Right ventricle myocardium inferior (tissue), 1 donor: Measurements from ENCODE around the gene GJC1. TPM values are rescaled to one million over a fixed set of nuclear protein-coding genes. Genes with fewer than 3 reads are reported as not detected.
"Not testable (repeated sequence)": the region's sequence is repeated elsewhere in the genome, so short reads cannot be mapped to it uniquely, and the experiment has no call there.

Experiments
- ATAC-seq: fragments of 200-7000 bp; cut with Tn5 transposase; one replicate; pipeline ENCODE4 v1.9.1; 2020; ENCODE audit warnings: mild to moderate bottlenecking, moderate library complexity
- DNase-seq: peaks from one replicate; pipeline ENCODE4 v3.0.0; 2021; ENCODE audit errors: missing footprints
- intact Hi-C: fragments of 100-400 bp; cut with DNase I; formaldehyde crosslinking; loops from one replicate; pipeline ENCODE4 v1.11.0; 2022
- total RNA-seq: library from RNA; stranded (reverse); fragmentation: NEBNext Ultra II Directional; extraction: Animal tissue kit (Norgen Biotek cat#: 25700); gene quantifications from one replicate; pipeline ENCODE4 v1.2.1, GENCODE V29; 2021
- donor health status: DM: no; HTN: yes; CAD: no; lungs with severe emphysema.

The GJC1 gene
- total RNA-seq, 1 donor from 2014 or later = 21.9 TPM

- no peak for ATAC-seq
- intact Hi-C loops = no loop called here
- no peak for DNase-seq
These were observed 18.2 kb upstream of the GJC1 start for GRCh38 chr17:44848257-44848795.

- ATAC-seq (peak; percentile 40), DNase-seq (no peak)
These were observed 17.5 kb upstream of the GJC1 start, which contains the start of gene HIGD1B for GRCh38 chr17:44847586-44847985. Gene HIGD1B (plus strand): TSS chr17:44847883. CDS start chr17:44848153, 270 bp downstream.

GRCh38 chr17:44846206-44846605 lies 16.1 kb upstream of the GJC1 start:
- intact Hi-C loops = no loop called here
- ATAC-seq (no peak), DNase-seq (no peak)

More at GRCh38 chr17:44847586-44847985, 17.5 kb upstream of the GJC1 start, which contains the start of gene HIGD1B:
- intact Hi-C loops = no loop called here

- intact Hi-C loops = no loop called here
- DNase-seq (no peak), ATAC-seq (peak; percentile 68)
These were observed 14.3 kb upstream of the GJC1 start for GRCh38 chr17:44844390-44844830.

- ATAC-seq (peak; percentile 77), DNase-seq (no peak)
- intact Hi-C loops = no loop called here
These were observed 12.7 kb upstream of the GJC1 start for GRCh38 chr17:44842748-44843147.

- no peak for DNase-seq
- no peak for ATAC-seq
- intact Hi-C loops = no loop called here
These were observed 10.8 kb upstream of the GJC1 start for GRCh38 chr17:44840936-44841335.

DNA sequence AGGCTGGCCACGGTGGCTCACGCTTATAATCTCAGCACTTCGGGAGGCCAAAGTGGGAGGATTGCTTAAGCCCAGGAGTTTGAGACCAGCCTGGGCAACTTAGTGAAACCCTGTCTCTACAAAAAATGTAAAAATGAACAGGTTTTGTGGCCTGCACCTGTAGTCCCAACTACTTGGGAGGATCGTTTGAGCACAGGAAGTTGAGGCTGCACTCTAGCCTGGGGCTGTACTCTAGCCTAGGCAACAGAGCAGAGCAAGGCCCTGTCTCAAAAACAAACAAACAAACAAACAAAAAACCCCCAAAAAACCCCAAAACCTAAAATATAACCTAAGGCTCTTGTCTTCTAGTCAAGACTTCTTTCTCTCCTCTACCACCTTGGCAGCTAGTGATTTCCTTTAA lies 10.2 kb upstream of the GJC1 start:
- DNase-seq (no peak), ATAC-seq (no peak)
- intact Hi-C loops = no loop called here

DNA sequence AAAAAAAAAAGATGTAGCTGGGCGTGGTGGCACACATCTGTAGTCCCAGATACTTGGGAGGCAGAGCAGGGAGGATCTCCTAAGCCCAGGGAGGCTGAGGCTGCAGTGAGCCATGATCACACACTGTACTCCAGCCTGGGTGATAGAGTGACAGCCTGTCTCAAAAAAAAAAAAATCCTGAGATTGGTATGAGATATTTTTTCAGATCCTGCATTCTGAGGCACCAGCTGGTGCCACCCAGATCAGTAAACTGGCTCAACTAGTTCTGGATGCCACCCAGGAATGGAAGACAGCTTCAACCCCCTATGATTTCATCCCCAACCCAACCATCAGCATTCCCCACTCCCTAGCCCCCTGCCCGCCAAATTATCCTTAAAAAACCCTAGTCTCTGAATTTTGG lies 7.1 kb upstream of the GJC1 start:
- ATAC-seq (no peak), DNase-seq (no peak)
- intact Hi-C loops = no loop called here

- ATAC-seq = no peak
- intact Hi-C loops = loop anchor here (5.0 kb wide), 1 partner anchor 34 kb away; no protein-coding TSS in a partner anchor
These were observed 2.7 kb upstream of the GJC1 start for GRCh38 chr17:44832805-44833204.

DNA sequence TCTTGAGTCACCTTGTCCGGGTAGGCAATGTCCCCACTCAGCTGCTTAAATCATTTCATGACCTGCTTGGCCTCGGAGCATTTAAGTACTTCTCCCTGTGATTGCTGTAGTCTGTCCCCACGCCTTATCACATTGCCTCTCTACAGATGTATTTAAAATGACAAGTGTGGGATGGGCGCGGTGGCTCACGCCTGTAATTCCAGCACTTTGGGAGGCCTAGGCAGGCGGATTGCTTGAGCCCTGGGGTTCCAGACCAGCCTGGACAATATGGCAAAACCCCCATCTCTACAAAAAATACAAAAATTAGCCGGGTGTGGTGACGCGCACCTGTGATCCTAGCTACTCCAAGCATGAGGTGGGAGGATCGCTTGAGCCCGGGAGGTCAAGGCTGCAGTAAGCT lies 1.3 kb upstream of the GJC1 start:
- intact Hi-C loops = loop anchor here (5.0 kb wide), 1 partner anchor 36 kb away; no protein-coding TSS in a partner anchor
- DNase-seq = no peak
- peak; percentile 26 for ATAC-seq

More at GRCh38 chr17:44832805-44833204, 2.7 kb upstream of the GJC1 start:
- no peak for DNase-seq

GRCh38 chr17:44830359-44831288 lies 537 bp upstream of the GJC1 start:
- ATAC-seq (peak; percentile 38), DNase-seq (no peak)
- intact Hi-C loops = loop anchor here (5.0 kb wide), 1 partner anchor 37 kb away; no protein-coding TSS in a partner anchor

- intact Hi-C loops = loop anchor here (1.0 kb wide), 1 partner anchor 47 kb away; no protein-coding TSS in a partner anchor
These were observed 1.1 kb downstream of the GJC1 start for GRCh38 chr17:44828919-44829522.

DNA sequence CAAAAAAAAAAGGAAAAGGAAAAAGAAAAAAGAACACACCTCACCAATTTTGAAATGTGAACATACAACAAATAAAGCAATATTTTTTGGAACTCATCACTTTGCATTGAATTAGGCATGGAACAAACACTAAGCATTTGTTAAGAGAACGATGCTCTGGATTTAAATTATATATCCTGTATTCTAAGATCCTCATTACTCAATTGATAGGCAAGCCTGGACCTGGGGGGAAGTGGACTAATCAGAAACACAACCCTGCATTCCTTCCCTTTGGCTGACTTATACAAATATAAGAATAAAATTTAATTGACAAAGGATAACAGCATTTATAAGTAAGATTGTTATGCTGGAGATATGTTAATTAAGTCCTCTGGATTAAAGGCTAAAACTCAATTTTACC lies 2.2 kb downstream of the GJC1 start:
- intact Hi-C loops = no loop called here
- DNase-seq (no peak), ATAC-seq (no peak)

More at GRCh38 chr17:44828919-44829522, 1.1 kb downstream of the GJC1 start:
- DNase-seq (no peak), ATAC-seq (no peak)

DNA sequence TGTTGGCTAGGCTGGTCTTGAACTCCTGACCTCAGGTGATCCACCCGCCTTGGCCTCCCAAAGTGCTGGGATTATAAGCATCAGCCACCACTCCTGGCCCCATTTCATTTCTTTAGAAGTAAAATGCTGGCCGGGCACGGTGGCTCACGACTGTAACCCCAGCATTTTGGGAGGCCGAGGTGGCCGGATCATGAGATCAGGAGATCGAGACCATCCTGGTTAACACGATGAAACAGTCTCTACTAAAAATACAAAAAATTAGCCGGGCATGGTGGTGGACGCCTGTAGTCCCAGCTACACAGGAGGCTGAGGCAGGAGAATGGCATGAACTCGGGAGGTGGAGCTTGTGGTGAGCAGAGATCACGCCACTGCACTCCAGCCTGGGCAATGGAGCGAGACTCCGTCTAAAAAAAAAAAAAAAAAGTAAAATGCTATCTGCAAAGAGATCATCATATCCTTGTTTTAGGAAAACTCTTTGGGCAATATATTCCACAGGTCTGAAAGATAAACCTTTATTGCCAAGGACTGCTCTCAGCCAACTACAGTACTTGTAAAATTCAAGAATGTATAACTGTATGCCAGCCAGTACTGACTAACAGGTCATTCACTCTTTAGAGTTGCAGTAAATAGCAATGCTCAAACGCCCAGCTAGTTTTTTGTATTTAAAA lies 3.8 kb downstream of the GJC1 start:
- no peak for DNase-seq
- intact Hi-C loops = no loop called here
- ATAC-seq = no peak

DNA sequence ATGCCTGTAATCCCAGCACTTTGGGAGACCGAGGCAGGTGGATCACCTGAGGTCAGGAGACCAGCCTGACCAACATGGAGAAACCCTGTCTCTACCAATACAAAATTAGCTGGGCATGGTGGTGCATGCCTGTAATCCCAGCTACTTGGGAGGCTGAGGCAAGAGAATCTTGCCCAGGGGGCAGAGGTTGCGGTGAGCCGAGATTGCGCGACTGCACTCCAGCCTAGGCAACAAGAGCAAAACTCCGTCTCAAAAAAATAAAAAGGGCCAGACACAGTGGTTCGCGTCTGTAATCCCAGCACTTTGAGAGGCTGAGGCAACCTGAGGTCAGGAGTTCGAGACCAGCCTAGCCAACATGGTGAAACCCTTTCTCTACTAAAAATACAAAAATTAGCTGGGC lies 4.9 kb downstream of the GJC1 start:
- intact Hi-C loops, ATAC-seq, DNase-seq: not testable (repeated sequence)

DNA sequence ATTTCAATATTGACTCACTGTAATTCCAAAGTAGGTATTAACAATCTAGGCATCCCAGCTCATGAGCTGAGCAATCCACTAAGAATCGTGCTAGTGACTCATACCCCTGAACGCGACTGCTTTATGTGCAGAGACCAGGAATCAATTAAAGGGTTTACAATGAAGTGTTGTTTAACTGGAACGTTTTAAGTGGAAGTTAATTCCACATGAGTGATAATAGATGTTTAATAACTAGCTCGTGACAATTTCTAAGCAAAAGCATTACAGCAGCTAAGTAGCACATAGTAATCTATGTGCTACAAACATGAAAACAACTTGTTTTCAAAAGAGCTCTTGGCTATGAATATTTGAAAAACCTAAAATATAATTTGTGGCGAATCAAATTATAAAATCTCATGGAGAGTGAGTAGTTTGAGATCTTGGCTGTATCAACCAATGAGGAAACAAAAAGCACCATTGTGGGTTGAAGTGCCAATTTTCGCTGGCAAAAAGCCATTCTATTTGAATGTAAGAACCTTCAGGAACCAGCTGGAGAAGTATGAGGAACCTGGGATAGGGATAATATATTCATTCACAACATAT lies 9.4 kb downstream of the GJC1 start:
- intact Hi-C loops = no loop called here
- no peak for ATAC-seq
- DNase-seq = no peak

DNA sequence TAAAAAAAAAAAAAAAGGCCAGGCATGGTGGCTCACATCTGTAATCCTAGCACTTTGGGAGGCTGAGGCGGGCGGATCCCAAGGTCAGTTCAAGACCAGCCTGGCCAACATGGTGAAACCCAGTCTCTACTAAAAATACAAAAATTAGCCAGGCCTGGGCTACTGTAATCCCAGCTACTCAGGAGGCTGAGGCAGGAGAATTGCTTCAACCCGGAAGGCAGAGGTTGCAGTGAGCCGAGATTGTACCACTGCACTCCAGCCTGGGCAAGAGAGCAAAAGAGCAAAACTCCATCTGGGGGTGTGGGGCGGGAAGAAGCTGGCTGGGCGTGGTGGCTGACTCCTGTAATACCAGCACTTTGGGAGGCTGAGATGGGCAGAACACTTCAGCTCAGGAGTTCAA lies 11.6 kb downstream of the GJC1 start:
- ATAC-seq, intact Hi-C loops: not testable (repeated sequence)

DNA sequence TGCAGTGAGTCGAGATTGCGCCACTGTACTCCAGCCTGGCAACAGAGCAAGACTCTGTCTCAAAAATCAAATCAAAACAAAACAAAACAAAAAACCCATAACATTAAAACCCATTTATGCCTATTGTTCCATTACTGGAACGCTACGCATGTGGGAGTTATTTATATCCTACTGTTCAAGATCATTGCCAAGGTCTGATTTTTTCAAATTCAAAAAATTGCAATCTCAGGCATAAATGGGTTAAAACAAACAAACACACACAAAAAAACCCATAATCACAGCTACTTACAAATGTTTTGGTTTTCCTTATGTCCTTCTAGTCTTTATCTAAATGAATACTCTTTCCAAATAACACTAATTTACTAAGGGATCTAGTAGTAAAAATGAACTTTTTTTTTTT lies 17.8 kb downstream of the GJC1 start:
- intact Hi-C loops = no loop called here
- DNase-seq = no peak
- ATAC-seq = no peak

More for the DNA sequence above, 11.6 kb downstream of the GJC1 start:
- not testable (repeated sequence) for DNase-seq
